ENCODE results near the gene TET1. TPM values are rescaled to one million over a fixed set of nuclear protein-coding genes. Genes with fewer than 3 reads are reported as not detected.
"Not testable (repeated sequence)": the region's sequence is repeated elsewhere in the genome, so short reads cannot be mapped to it uniquely, and the experiment has no call there.

TET1 gene
- total RNA-seq, 1 donor from 2014 or later: under 0.01 TPM

GRCh38 chr10:68566955-68567354 is 6.8 kb downstream of the TET1 start:
- FAIRE-seq: no peak
- H3K27me3 ChIP-seq (ENCODE audit: control insufficient read depth, insufficient read depth, low read length): no peaks in the 10 kb centered on the region

GRCh38 chr10:68572151-68572550 is 12.0 kb downstream of the TET1 start:
- DNase-seq (ENCODE audit: low read depth) (no peak), FAIRE-seq (no peak)
- no peak for TF ChIP-seq CTCF (IDR thresholded peaks at IDR 0.05; ENCODE audit: insufficient read depth, low read length, severe bottlenecking)
- Histone ChIP-seq H3K4me3 (ENCODE audit: low read depth, low read length) (no peak overlapping the region), H3K27me3 (ENCODE audit: control insufficient read depth, insufficient read depth, low read length) (no peaks in the 10 kb centered on the region), H3K36me3 (ENCODE audit: control insufficient read depth, insufficient read depth, low read length) (no peaks in the 10 kb centered on the region)

More at GRCh38 chr10:68566955-68567354, 6.8 kb downstream of the TET1 start:
- no peak for DNase-seq (ENCODE audit: low read depth)
- H3K36me3 ChIP-seq (ENCODE audit: control insufficient read depth, insufficient read depth, low read length): no peaks in the 10 kb centered on the region
- H3K4me3 ChIP-seq (ENCODE audit: low read depth, low read length): no peak overlapping the region
- TF ChIP-seq CTCF (IDR thresholded peaks at IDR 0.05; ENCODE audit: insufficient read depth, low read length, severe bottlenecking): no peak

- Histone ChIP-seq H3K36me3 (ENCODE audit: control insufficient read depth, insufficient read depth, low read length) (no peaks in the 10 kb centered on the region), H3K4me3 (ENCODE audit: low read depth, low read length) (no peak overlapping the region), H3K27me3 (ENCODE audit: control insufficient read depth, insufficient read depth, low read length) (no peaks in the 10 kb centered on the region)
- no peak for TF ChIP-seq CTCF (IDR thresholded peaks at IDR 0.05; ENCODE audit: insufficient read depth, low read length, severe bottlenecking)
- no peak for FAIRE-seq
- DNase-seq (ENCODE audit: low read depth): no peak
Measured at GRCh38 chr10:68574051-68574450, 13.9 kb downstream of the TET1 start.

GRCh38 chr10:68576118-68576517 is 16.0 kb downstream of the TET1 start:
- TF ChIP-seq CTCF (IDR thresholded peaks at IDR 0.05; ENCODE audit: insufficient read depth, low read length, severe bottlenecking): no peak
- Histone ChIP-seq H3K27me3 (ENCODE audit: control insufficient read depth, insufficient read depth, low read length) (no peaks in the 10 kb centered on the region), H3K36me3 (ENCODE audit: control insufficient read depth, insufficient read depth, low read length) (no peaks in the 10 kb centered on the region), H3K4me3 (ENCODE audit: low read depth, low read length) (no peak overlapping the region)
- FAIRE-seq (no peak), DNase-seq (ENCODE audit: low read depth) (no peak)

GRCh38 chr10:68578974-68579373 is 18.8 kb downstream of the TET1 start:
- no peak for TF ChIP-seq CTCF (IDR thresholded peaks at IDR 0.05; ENCODE audit: insufficient read depth, low read length, severe bottlenecking)
- H3K36me3 ChIP-seq (ENCODE audit: control insufficient read depth, insufficient read depth, low read length): no peaks in the 10 kb centered on the region
- DNase-seq (ENCODE audit: low read depth): no peak
- FAIRE-seq: no peak
- H3K27me3 ChIP-seq (ENCODE audit: control insufficient read depth, insufficient read depth, low read length): no peaks in the 10 kb centered on the region
- no peak overlapping the region for H3K4me3 ChIP-seq (ENCODE audit: low read depth, low read length)

- not testable (repeated sequence) for FAIRE-seq; H3K36me3 ChIP-seq (ENCODE audit: control insufficient read depth, insufficient read depth, low read length); DNase-seq (ENCODE audit: low read depth); H3K4me3 ChIP-seq (ENCODE audit: low read depth, low read length); H3K27me3 ChIP-seq (ENCODE audit: control insufficient read depth, insufficient read depth, low read length)
Measured at GRCh38 chr10:68584187-68584586, 24.1 kb downstream of the TET1 start.
